ENCODE results near the gene MAML2.

GRCh38 chr11:96293109-96293508, 49.9 kb downstream of the MAML2 start:
- TF ChIP-seq EZH2 (IDR thresholded peaks at IDR 0.05; ENCODE audit: borderline replicate concordance) = no peak
- TF ChIP-seq CTCF (IDR thresholded peaks at IDR 0.05; ENCODE audit: poor library complexity) = no peak

All from hepatocyte (in vitro differentiated cells).